ENCODE measurements around the gene TMEM165. TPM values are rescaled to one million over a fixed set of nuclear protein-coding genes. Genes with fewer than 3 reads are reported as not detected.

TMEM165 gene
- total RNA-seq, 1 donor from 2014 or later, result 95.4 TPM

DNA sequence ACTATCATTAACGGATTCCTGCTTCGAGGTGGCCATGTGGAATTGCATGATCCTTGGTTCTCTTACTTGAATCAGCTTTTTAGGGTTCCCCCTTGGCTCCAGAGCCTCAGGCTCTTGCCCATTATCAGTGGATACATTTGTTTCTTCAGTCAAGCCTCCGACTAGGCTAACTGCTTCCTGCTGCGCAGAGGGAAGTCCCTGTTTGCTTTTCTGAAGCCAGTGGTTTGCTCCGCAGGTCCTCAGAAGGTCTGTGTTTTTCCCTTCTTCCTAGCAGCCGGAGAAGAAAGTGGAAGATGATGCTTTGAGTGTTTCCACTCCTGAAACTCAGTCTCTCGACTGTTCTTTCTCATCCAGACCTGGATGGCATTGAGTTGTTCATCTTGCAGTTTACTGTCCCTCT lies 29.1 kb upstream of the TMEM165 start:
- intact Hi-C loops (cut with micrococcal nuclease), result no loop called here

DNA sequence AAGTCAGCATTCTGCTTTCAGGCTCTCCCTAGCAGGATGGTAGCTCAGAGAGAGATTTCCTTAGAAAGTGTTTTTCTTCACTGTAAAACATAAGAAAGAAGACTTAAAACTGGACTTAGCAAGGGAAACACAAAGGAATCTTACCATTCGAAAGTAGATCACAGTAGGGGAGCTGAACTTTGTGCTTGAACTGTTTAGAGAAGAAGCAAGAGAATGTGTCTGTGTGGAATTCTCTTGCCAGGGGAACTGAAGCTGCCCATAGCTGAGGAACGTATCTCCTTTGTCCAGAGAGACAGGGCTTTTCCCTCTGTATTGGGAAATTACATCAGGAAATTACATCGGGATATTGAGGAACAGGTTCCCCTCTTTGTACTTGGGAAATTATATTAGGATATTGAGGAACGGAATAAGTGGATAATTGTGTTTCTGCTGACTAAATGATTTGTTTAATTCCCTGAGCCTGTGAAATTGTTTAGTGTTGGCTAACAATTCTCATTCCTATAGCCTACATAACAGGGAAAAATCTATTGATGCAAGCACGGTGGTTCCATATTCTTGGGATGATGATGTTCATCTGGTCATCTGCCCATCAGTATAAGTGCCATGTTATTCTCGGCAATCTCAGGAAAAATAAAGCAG lies 28.6 kb upstream of the TMEM165 start:
- intact Hi-C loops (cut with micrococcal nuclease), result no loop called here

DNA sequence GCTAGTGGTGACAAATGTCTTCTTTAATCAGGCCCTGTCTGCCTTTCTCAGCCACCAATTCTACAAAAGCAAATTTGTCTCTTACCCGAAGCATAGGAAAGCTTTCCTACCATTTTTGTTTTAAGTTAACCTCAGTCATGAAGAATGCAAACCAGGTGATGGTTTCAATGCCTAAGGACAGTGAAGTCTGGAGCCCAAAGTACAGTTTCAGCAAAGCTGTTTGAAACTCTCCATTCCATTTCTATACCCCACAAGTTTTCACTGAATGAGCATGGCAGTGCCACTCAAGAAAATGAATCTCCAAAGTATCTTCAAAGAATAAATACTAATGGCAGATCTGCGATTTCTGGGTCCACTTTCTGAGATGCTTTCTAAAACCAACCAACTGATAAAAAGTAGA lies 25.8 kb upstream of the TMEM165 start:
- intact Hi-C loops (cut with micrococcal nuclease), result no loop called here

DNA sequence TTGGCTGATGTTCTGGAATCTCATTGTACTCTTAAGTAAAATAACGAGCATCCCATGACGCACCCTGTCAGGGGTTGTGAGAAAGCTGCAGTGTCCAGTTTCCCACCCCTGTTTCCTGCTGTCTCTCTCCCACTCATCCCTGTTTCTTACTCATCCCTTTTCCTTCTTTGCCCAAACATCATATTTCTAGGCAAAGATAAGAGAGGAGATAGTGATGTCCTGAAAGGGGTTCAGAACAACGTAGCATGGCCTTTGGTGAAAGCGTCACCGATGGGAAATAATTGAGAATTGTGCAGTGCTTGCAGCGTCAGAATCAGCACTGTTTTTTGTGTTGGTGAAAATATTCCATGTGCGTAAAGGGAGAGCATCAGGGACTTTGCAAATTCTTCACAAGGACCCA lies 23.5 kb upstream of the TMEM165 start:
- intact Hi-C loops (cut with micrococcal nuclease), result no loop called here

DNA sequence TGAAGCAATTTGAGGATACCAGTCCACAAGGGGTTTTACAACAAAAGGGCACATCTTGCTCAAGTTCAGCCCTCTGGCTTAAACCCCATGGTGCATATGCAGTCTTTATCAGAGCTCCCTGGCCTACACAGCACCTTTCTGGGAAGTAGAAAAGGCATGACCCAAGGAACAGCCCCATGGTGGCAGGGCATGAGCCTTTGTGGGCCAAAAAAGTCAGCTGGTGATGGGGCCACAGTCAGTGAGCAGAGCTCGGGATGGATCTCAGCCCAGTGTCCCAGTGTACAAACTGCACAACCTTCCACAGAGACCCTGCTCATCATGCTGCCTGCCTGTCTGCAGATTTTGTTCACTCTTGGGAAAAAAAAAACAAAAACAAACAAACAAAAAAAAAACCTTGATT lies 22.3 kb upstream of the TMEM165 start:
- intact Hi-C loops (cut with micrococcal nuclease), result no loop called here

DNA sequence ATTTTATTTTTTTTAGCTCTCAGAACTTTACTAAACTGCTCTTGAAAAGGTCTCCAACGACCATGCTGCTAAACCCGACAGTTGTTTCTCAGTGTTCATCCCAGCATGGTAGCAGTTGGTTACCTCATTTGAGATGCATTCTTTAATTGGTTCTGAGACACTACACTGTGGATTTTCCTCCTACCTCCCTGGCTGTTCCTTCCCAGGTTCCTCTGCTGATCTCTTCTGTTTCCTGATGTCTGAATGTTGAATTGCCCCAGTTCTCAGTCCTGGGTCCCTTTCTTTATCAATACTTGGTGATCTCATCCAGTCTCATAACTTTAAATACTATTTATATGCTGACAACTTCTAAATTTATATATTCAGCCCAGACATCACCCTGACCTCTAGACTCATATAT lies 19.1 kb upstream of the TMEM165 start:
- intact Hi-C loops (cut with micrococcal nuclease), result no loop called here

DNA sequence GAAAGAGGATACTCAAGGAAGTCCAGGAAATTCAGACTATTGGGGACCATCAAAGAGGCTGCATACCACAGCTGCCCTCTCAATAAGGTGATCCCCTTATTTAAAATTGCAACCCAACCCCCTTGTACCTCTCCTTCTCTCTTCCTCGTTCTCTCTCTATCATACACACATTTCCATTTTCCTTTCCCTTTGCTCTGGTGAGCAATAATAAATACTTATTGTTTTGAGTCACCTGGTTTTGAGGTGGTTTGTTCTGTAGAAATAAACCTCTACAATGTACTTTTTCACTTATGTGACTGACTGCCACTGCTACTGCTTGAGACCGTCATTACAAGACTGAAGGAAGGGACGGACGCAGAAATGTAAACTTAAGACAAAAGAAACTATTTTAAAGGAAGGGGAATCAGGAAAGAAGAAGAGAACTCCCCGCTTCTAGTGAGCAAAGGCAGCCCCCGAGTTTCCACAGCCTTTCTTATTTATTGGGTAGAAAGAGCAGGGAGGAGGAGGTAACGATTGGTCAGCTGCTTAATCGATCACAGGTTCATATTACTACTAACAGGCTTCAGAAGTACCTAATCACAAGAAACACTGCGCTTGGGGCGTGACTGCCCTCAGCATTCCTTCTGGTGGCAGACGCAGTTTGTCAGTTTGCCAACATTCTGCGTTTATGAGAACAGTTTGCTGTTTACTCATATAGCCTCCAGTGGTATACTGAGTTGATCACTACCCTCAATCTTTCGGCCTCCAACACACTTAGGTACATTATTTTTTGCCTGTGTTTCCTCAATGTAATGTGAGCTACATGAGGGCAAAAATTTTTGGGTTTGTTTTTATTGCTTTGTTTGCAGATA lies 16.9 kb upstream of the TMEM165 start:
- intact Hi-C loops (cut with micrococcal nuclease), result no loop called here

DNA sequence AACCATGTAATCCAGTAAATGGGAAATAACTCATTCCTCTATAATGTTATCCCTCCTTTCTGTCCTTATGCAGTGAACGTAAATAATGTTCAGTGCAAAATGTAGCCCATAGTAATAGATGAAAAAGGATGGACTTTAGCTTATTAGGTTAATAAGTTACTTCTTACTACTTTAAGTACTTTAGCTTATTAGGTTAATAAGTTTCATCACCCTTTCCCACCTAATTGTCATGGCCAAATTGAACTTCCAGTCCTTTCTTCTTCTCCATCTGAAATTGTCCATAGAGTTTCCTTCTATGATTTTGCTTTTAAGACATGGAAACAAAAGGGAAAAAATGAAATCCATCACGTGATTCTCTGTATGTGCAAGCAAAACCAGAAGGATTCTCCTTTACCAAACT lies 15.2 kb upstream of the TMEM165 start:
- intact Hi-C loops (cut with micrococcal nuclease), result no loop called here

DNA sequence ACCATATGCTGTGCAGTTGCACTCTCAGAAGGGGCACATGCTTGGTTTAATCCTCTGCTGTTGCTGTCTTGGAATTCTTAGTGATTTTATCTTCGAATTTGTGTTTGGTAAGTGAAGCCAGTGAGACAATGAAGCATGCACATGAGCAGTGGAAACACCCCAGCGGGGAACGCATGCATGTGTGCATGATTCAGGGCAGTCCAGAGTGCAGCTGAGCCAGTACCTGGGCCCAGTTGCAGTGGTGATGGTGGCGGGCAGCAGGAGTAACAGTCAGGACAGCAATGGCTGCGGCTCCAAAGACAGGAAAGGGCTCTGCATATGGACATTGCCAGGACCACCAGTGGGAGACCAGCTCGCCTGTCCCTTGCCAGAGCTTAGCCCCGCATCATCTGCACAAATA lies 14.3 kb upstream of the TMEM165 start:
- intact Hi-C loops (cut with micrococcal nuclease), result no loop called here

DNA sequence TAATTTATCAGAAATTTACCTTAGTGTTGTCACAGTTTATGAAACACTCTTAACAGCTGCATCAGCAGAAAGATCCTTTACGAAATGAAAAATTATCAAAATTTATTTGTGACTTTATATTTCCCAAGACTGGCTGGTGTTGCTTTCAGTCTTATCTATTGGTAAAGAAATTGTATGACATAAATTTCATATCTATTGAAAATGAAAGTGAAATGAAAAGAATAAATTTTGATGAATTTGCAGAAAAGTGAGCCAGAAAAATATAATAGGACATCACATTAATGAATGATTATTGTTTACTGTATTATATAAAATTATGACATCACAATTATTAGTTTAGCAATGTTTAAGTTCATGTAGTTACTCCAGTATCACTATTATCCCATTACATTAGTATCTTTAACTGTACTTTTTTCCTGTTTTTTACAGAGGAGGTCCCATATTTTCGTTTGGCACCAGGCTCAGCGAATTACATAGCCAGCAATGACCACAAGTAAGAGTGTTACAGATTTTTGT lies 13.2 kb upstream of the TMEM165 start:
- intact Hi-C loops (cut with micrococcal nuclease), result no loop called here

DNA sequence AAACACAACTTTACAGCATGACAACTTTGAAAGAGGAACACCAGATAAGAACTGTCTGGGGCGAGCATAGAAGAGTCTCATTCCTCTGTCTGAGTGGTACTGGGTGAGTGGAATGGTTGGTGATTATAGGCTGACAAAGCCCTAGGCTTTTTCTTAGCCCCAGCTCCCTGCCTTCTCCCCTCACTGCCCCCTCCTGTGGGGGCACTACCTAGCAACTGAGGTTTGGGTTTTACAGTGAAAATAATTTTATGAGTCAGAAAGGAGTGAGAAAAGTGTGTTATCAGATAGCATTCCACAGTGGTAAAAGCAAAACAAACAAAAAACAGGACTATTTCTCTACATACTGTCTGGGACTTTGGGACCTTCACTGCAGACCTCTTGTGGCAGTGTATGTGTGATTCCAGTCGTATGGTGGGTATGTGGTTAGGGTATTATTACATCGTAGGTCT lies 10.5 kb upstream of the TMEM165 start:
- intact Hi-C loops (cut with micrococcal nuclease), result no loop called here

DNA sequence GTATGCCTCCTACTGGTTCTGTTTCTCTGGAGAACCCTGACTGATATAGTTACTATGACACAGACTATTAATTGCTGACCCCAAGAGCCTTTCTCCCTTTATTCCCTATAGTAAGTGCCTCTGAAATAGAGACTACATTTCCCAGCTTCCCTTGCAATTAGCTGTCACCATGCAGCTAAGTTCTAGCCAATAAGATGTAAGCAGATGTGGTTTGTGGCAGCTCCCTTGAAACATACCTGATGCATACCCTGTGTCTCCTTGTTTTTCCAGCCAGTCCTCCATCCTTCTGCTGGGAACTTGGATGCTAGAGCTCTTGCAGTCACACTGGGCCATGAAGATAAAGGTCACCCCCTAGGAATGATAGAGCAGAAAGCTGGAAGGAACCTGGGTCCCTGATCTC lies 9.7 kb upstream of the TMEM165 start:
- intact Hi-C loops (cut with micrococcal nuclease), result loop anchor here (1.0 kb wide), 1 partner anchor 9 kb away; the partner anchor contains the start of gene TMEM165

DNA sequence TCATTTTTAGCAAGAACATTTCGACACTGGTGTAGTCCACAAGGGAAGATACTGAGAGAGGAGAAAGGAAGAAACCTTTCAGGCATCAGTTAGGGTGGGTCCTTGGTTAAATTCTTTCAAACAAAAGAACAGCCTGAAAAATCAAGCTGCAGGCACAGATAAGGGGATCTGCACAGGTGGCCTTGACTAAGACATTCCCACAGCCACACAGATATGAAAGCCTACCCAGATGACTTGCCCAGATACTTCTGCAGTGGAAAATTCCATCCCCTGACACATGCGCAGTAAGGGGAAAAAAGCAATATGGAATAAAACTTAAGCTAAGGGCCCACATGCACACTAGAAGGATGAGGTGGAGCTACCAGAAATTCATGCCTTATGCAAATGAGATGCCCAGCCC lies 8.9 kb upstream of the TMEM165 start:
- intact Hi-C loops (cut with micrococcal nuclease), result loop anchor here (1.0 kb wide), 1 partner anchor 8 kb away; the partner anchor contains the start of gene TMEM165

DNA sequence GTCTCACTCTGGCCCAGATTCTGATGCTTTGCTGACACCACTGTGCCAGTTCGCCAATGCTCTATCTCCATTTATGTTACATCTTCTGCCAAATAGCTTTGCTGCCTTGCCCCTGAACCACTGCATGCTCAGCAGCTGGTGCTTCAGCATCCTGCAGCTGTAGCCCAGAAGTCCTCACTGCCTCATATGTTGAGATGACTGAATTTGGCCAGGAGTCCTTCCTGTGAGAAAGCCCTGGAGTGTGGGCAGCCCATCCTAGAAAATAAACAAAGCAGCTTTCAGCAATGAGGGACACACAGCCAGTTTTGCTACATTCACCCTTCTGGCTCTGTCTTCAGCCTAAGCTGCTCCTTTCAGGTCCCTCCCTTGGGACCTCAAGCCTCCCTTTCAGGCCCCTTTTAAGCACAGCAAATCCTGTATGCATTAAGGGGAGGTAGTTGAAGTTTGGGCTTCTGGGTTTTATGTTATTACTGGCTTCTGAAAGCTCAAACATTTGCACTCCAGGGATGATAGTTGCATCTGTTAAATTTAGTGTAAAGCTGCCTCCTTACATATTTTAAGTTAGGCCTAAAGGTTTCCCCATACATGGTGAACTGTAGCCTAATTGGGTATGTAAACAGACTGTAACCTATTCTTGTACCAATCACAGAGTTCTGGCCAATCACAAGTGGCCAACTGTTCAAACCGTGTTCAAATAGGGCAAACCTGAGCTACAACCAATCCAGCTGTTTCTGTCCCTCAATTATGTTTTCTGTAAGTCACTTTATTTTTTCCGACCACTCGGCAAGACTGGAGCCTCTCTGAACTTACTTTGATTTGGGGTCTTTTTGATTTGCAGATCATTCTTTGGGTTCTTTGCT lies 2.1 kb upstream of the TMEM165 start:
- intact Hi-C loops (cut with micrococcal nuclease), result loop anchor here (2.0 to 10.0 kb wide), 4 partner anchors 995 to 1261 kb away; partner anchors contain the start of gene PPAT

DNA sequence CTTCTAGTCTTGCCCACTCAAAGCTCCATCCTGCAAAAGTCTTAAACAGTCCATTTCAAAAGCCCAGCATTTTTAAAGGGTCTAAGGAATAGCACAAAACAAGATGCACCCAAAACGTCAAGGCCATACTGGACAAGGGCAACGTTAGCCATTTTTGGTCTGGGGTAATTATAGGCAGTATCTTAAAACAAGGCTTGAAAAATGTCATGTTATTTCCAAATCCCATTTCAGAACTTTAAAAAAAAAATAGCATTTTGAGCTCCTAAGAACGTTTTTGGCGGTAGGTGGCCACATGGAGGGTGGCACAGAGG lies 584 bp upstream of the TMEM165 start:
- intact Hi-C loops (cut with micrococcal nuclease), result loop anchor here (1.0 to 10.0 kb wide), 11 partner anchors 9 to 1512 kb away; partner anchors contain the start of genes CEP135, CLOCK, EXOC1 and PPAT

DNA sequence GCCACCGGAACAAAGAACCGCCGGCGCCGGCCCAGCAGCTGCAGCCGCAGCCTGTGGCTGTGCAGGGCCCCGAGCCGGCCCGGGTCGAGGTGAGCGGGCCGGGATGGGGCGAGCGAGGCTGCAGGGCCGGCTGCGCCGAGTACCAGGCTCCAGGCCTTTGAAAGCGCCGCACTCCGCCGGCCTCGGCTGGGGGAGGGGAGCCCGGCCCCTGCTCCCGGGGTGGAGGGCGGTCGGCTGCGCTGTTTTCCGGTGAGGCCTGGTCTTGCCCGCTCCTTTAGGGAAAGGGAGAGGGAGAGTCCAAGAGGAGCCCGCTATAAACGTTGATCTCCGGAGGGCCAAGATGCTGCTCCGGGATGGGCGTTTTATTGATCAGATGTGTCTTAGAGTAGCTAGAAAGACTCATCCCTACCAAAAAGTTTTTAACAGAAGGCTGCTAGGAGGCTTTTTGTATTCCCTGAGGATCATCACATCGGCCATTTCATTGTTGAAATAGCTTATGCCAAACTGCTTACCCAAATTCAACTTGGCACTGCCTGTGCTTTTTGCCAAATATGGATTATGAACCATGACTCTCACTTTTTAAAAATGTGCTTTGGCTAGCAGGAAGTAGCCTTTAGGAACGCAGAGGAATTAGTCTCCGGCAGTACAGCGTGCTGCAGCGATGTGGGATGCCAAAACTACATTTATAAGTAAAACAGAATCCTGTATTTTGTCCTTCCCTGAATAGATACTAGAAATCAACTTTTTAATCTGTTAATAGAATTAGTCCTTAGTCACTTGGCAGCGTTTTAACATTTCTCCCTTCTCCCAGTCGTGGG lies 760 bp downstream of the TMEM165 start:
- intact Hi-C loops (cut with micrococcal nuclease), result loop anchor here (2.0 to 10.0 kb wide), 4 partner anchors 471 to 1582 kb away; partner anchors contain the start of genes POLR2B and REST

DNA sequence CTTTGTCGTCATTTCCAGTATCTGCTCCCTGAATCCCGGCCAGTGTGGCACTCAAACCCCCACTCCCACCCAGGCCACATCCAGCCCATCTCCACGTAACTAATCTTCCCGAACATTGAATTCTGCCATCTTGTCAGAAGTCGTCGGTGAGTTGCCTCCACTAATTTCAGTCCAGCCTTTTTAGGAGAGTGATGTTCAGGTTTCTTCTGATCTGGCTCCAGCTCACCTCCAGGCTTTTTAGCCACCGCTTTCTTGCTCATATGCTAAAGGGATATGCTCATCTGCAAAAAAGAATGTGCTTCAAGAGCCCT lies 1.3 kb downstream of the TMEM165 start:
- intact Hi-C loops (cut with micrococcal nuclease), result loop anchor here (2.0 to 10.0 kb wide), 4 partner anchors 470 to 1582 kb away; partner anchors contain the start of genes POLR2B and REST

DNA sequence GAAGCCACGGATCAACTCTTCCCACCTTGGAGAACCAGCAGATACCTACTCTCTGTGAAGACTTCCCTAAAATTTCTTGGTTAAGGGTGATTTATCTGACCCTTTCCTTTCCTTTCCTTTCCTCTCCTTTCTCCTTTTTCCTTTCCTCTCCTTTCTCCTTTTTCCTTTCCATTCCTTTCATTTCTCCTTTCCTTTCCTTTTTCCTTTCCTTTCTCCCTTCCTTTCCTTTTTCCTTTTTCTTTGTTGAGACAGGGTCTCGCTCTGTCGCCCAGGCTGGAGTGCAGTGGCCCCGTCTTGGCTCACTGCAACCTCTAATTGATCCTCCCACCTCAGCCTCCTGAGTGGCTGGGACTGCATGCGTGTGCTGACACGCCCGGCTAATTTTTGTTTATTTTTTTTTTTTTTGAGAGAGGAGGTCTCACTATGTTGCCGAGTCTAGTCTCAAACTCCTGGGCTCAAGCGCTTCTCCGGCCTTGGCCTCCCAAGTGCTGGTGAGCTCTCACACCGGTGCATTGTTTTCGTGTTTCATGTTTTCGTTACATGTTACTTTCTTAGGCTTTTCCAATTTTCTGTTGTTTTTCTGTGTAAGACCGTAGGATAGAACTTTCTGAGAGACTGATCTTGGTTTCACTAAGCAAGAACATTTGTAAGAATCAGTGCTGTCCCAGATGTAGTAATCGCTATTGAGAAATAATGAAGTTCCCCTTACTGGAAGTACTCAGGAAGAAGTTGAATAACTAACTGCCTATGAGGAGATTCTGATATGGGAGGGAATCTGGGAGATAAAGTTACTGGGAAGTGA lies 2.0 kb downstream of the TMEM165 start:
- intact Hi-C loops (cut with micrococcal nuclease), result loop anchor here (2.0 to 10.0 kb wide), 5 partner anchors 15 to 1581 kb away; partner anchors contain the start of genes POLR2B and REST

DNA sequence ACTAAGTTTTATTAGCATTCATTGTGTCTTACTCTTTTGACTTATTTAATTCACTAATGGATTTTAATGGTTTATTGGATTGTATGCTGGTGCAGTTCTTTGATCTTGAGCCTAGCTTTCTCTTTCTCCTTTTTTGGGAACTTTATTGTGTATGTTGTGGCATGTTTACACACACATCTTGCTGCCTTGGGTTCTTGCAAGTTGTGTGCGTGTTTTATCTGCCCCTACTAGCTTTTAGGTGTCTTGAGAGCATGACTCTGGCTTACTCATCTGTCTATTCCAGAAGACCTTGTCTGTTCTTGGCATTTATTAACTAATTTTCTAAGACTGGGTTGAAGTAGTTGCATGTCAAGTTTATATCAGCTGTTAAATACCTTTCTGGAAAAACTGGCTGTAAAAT lies 2.7 kb downstream of the TMEM165 start:
- intact Hi-C loops (cut with micrococcal nuclease), result loop anchor here (2.0 to 10.0 kb wide), 4 partner anchors 14 to 1509 kb away; partner anchors contain the start of gene REST
